GM13977 (cell line): ENCODE results near the gene OR52N4.

Source experiments
- DNase-seq: peaks from one replicate; pipeline ENCODE4 v3.0.0; 2012; ENCODE audit warnings: low spot score
- in situ Hi-C: fragments of 300-500 bp; cut with MboI; formaldehyde crosslinking; loops from one replicate; pipeline ENCODE4 v1.12.0; 2022; ENCODE audit warnings: low sequenced_read_pairs, low pct_unique_long_range_greater_than_20kb, mixed read lengths, inconsistent platforms; ENCODE audit not compliant: unreplicated experiment
- TF ChIP-seq, protein P1 (sequence below): IDR thresholded peaks from 2 replicates; pipeline ENCODE4 v1.5.1; 2012; ENCODE audit warnings: mild to moderate bottlenecking, control low read depth; ENCODE audit not compliant: insufficient read depth; ENCODE audit errors: extremely low read depth, missing control alignments

OR52N4 gene

DNA sequence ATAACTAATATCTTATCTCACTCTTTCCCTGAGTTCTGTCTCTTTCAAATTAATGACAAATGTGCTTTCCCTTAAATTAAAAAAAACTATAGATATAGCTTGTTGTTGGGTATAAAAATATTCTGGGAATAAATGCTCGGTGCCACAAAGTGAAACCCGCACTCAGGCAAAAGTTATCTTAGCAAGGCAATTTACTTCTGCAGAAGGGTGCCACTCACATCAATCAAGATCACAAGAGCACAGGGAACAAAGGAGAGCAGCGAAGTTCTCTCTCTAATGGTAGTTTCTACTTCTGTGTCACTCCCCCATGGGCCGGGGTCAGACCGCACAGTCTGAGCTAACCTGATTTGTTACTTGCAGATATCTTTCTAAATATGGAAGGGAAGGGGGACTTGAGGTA is 49.9 kb downstream of the OR52N4 start:
- TF ChIP-seq, protein P1, sequence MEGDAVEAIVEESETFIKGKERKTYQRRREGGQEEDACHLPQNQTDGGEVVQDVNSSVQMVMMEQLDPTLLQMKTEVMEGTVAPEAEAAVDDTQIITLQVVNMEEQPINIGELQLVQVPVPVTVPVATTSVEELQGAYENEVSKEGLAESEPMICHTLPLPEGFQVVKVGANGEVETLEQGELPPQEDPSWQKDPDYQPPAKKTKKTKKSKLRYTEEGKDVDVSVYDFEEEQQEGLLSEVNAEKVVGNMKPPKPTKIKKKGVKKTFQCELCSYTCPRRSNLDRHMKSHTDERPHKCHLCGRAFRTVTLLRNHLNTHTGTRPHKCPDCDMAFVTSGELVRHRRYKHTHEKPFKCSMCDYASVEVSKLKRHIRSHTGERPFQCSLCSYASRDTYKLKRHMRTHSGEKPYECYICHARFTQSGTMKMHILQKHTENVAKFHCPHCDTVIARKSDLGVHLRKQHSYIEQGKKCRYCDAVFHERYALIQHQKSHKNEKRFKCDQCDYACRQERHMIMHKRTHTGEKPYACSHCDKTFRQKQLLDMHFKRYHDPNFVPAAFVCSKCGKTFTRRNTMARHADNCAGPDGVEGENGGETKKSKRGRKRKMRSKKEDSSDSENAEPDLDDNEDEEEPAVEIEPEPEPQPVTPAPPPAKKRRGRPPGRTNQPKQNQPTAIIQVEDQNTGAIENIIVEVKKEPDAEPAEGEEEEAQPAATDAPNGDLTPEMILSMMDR, result no peak
- no peak for DNase-seq
- in situ Hi-C loops, result loop anchor here (25.0 kb wide), 1 partner anchor 317 kb away; the partner anchor contains the start of gene OR52D1
